Upper lobe of left lung (tissue), 6 donors: ENCODE data around the gene THSD7A. TPM values are rescaled to one million over a fixed set of nuclear protein-coding genes. Genes with fewer than 3 reads are reported as not detected.

ENCODE experiments used
- ATAC-seq, 2 donors: fragments of 200-7000 bp; cut with Tn5 transposase; one replicate each; pipeline ENCODE4 v1.9.1; 2022; ENCODE audit warnings: mild to moderate bottlenecking in 2 of 2, moderate library complexity in 2 of 2; ENCODE audit not compliant: low FRiP score in 2 of 2
- DNase-seq, 2 donors: peaks; one replicate each; pipeline ENCODE4 v3.0.0-alpha.2; 2019 to 2020
- H3K27ac ChIP-seq, 4 donors: fragments of 200-600 bp; sonication (generic); one replicate each; pipeline ENCODE4 v1.5.1; 2016 to 2019
- H3K27me3 ChIP-seq, 4 donors: fragments of 200-600 bp; sonication (generic); one replicate each; pipeline ENCODE4 v1.5.1; 2017 to 2019
- H3K36me3 ChIP-seq, 4 donors: fragments of 200-600 bp; sonication (generic); one replicate each; pipeline ENCODE4 v1.5.1; 2016 to 2019
- H3K4me1 ChIP-seq, 4 donors: fragments of 200-600 bp; sonication (generic); one replicate each; pipeline ENCODE4 v1.5.1; 2018 to 2019
- H3K4me3 ChIP-seq, 4 donors: fragments of 200-600 bp; sonication (generic); one replicate each; pipeline ENCODE4 v1.5.1; 2017 to 2019; ENCODE audit warnings: mild to moderate bottlenecking in 2 of 4, moderate library complexity in 1 of 4
- H3K9me3 ChIP-seq, 4 donors: fragments of 200-600 bp; sonication (generic); one replicate each; pipeline ENCODE4 v1.5.1; 2018 to 2019
- CTCF ChIP-seq, 6 experiments: fragments of 450-650 bp in 4 of 6; fragments of 200-600 bp in 2 of 6; sonication (generic) in 2 of 6; IDR thresholded peaks; one replicate each; pipeline ENCODE4 v1.5.1; 2016 to 2019; ENCODE audit warnings: antibody characterized with exemption in 6 of 6
- EP300 ChIP-seq, 4 donors: sonication (generic); formaldehyde crosslinking; IDR thresholded peaks; one replicate each; pipeline ENCODE4 v1.5.1; 2017; ENCODE audit warnings: antibody characterized with exemption in 4 of 4, control low read depth in 2 of 4
- POLR2A ChIP-seq, 4 donors: fragments of 450-650 bp; IDR thresholded peaks; one replicate each; pipeline ENCODE4 v1.5.1; 2016 to 2017; ENCODE audit warnings: antibody characterized with exemption in 4 of 4, mild to moderate bottlenecking in 2 of 4
- POLR2AphosphoS5 ChIP-seq, 2 donors: sonication (generic); formaldehyde crosslinking; IDR thresholded peaks; one replicate each; pipeline ENCODE4 v1.5.1; 2017; ENCODE audit warnings: antibody characterized with exemption in 2 of 2
- WGBS, 2 donors: methylation state at CpG; one replicate each; pipeline ENCODE4 v1.1.5; 2017 to 2018; 5-methylcytosine and 5-hydroxymethylcytosine counted together
- total RNA-seq, 6 donors: library from RNA; depleted of rRNA in 4 of 6; stranded (reverse); fragments of >200 nt in 4 of 6; gene quantifications; one replicate each; pipeline versions ENCODE4 v1.1.0 to v1.2.1, GENCODE V29; 2016 to 2021
- donor health status: DM: no; HTN: no; CAD: no; lungs with moderate emphysema.
- donor health status: DM: no; HTN: yes; CAD: no; lungs with severe emphysema.

THSD7A gene
- total RNA-seq, 6 donors from 2014 or later: 5.1 to 15.7 (median 7.0) TPM

DNA sequence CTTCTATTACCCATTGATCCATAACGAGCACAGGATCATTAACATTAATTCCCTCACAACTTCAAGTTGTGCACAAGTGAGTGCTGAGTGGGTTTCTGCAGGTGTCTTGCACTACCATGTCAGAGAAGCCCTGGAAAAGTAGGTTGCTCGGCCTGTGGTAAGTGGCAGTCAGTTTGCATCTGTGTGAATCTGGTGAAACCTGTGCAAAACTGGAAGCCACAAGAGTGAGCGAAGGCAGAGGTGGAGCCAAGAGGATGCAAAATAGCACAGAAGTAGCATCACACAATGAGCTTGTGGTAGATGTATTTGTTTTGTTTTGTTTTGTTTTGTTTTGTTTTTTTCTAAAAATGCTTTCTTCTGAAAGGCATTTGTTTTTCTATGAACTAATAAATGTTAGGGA is 181.5 kb downstream of the THSD7A start:
- no peak for ATAC-seq
- 86 to 92% methylated on average over 3 of the region's 3 CpGs for WGBS, 2 donors
- TF ChIP-seq CTCF (IDR thresholded peaks at IDR 0.05) (no peak), POLR2A (IDR thresholded peaks at IDR 0.05) (no peak), POLR2AphosphoS5 (IDR thresholded peaks at IDR 0.05) (no peak), EP300 (IDR thresholded peaks at IDR 0.05) (no peak)

DNA sequence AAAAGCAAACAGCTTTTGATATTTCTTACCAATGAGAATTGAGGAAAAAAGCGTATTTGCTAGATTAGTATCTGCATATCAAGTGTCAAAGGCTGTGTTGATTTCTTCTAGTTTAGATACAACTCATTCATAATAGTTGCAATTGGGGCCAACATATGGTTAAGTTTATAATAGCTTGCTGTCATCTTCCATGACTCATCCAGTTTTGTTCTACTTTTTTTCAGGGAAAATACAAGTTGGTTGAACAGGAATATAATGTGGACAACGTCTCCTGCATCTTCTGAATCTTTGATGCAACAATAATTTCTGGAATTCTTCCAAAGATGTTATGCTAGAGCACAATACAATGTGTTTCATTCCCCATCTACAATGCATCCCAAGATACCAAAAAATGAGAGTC is 182.0 kb downstream of the THSD7A start:
- H3K4me1 ChIP-seq: no peaks in the 10 kb centered on the region
- no peak overlapping the region for H3K4me3 ChIP-seq
- ATAC-seq: no peak
- no peaks in the 10 kb centered on the region for H3K9me3 ChIP-seq
- H3K36me3 ChIP-seq: no peaks in the 10 kb centered on the region
- no peaks in the 10 kb centered on the region for H3K27me3 ChIP-seq
- no peak for DNase-seq
- H3K27ac ChIP-seq: no peak overlapping the region
- 74 to 81% methylated on average over 2 of the region's 2 CpGs for whole genome bisulfite sequencing, 2 donors
- TF ChIP-seq CTCF (IDR thresholded peaks at IDR 0.05): no peak
- no peak for TF ChIP-seq EP300 (IDR thresholded peaks at IDR 0.05)
- no peak for TF ChIP-seq POLR2A (IDR thresholded peaks at IDR 0.05)
- no peak for TF ChIP-seq POLR2AphosphoS5 (IDR thresholded peaks at IDR 0.05)

More for the DNA sequence above, 181.5 kb downstream of the THSD7A start:
- Histone ChIP-seq H3K4me1 (no peaks in the 10 kb centered on the region), H3K4me3 (no peak overlapping the region), H3K9me3 (no peaks in the 10 kb centered on the region), H3K36me3 (no peaks in the 10 kb centered on the region), H3K27me3 (no peaks in the 10 kb centered on the region), H3K27ac (no peak overlapping the region)
- no peak for DNase-seq

DNA sequence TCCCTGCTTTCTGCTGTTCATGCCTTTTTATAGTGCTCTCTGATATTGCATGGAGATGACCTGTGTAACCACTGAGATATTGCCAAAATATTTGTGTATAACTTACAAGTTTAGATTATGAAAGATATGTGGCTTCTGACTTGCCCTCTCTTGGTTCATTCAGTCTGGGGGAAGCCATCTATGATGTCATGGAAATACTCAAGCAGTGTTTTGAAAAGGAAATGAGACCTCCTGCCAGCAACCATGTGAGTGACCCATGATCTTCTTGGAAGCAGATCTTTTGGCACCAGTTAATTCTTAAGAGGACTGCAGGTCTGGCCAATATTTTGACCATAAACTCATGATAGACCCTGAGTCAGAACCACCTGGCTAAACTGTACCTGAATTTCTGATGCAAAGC is 183.0 kb downstream of the THSD7A start:
- Histone ChIP-seq H3K9me3 (no peaks in the 10 kb centered on the region), H3K36me3 (no peaks in the 10 kb centered on the region), H3K4me3 (no peak overlapping the region), H3K4me1 (no peaks in the 10 kb centered on the region), H3K27ac (no peak overlapping the region), H3K27me3 (no peaks in the 10 kb centered on the region)
- no peak for ATAC-seq
- no peak for TF ChIP-seq CTCF (IDR thresholded peaks at IDR 0.05)
- TF ChIP-seq POLR2A (IDR thresholded peaks at IDR 0.05): no peak
- no peak for TF ChIP-seq POLR2AphosphoS5 (IDR thresholded peaks at IDR 0.05)
- TF ChIP-seq EP300 (IDR thresholded peaks at IDR 0.05): no peak
- no peak for DNase-seq

DNA sequence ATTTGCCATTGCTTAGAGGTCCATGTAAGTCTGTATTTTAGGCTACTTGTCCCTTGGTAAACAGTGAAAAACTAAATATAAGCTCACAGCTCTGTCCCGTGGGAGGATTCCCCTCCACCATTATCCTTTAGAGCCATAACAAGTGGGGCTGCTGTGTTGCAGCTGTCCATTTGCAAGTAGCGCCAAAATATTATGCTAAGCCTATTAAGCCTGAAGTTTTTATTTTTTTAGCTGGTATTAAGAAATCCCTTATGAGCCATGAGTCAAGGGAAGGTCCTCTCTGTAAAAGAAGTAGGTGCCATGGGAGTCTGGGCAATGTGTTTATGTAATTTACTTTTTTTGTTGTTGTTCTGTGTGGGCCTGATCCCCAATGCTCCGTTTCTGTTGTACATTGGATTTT is 183.9 kb downstream of the THSD7A start:
- TF ChIP-seq POLR2A (IDR thresholded peaks at IDR 0.05) (no peak), CTCF (IDR thresholded peaks at IDR 0.05) (no peak), EP300 (IDR thresholded peaks at IDR 0.05) (no peak)
- ATAC-seq (no peak), DNase-seq (no peak)
- H3K27me3 ChIP-seq: no peaks in the 10 kb centered on the region
- no peaks in the 10 kb centered on the region for H3K36me3 ChIP-seq
- no peaks in the 10 kb centered on the region for H3K9me3 ChIP-seq
- no peaks in the 10 kb centered on the region for H3K4me1 ChIP-seq
- whole genome bisulfite sequencing, 2 donors: 85 to 86% methylated on average over 3 of the region's 3 CpGs
- no peak overlapping the region for H3K27ac ChIP-seq
- no peak overlapping the region for H3K4me3 ChIP-seq

DNA sequence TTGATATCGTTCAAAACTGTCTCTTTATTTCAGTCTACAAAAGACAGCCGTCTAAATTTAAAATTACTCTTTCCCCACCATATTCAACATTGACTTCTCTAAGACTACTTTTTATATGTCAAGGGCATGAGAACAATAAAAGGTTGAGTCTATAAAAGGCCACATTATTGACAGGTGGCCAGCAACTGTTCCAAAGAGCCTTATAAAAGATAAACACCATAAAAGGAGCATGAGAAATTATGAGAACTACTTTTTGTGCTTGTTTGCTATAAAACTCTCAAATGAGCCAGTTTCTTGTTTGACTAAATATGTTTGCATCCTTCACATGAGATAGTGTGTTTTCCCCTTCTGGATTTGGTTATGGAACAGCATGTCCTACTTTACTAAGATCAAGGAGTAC is 189.2 kb downstream of the THSD7A start:
- no peak overlapping the region for H3K27ac ChIP-seq
- no peaks in the 10 kb centered on the region for H3K9me3 ChIP-seq
- H3K36me3 ChIP-seq: no peaks in the 10 kb centered on the region
- TF ChIP-seq EP300 (IDR thresholded peaks at IDR 0.05) (no peak), CTCF (IDR thresholded peaks at IDR 0.05) (no peak), POLR2A (IDR thresholded peaks at IDR 0.05) (no peak), POLR2AphosphoS5 (IDR thresholded peaks at IDR 0.05) (no peak)
- no peak for DNase-seq
- no peaks in the 10 kb centered on the region for H3K4me1 ChIP-seq
- no peak overlapping the region for H3K4me3 ChIP-seq
- H3K27me3 ChIP-seq: no peaks in the 10 kb centered on the region
- 88 to 91% methylated on average over 2 of the region's 2 CpGs for WGBS, 2 donors
- no peak for ATAC-seq
